NCI-H526 treated with DMSO at 0.1 percent for 48 hours (cell line): ENCODE results near the gene TPRX2.
"Not testable (repeated sequence)": the region's sequence is repeated elsewhere in the genome, so short reads cannot be mapped to it uniquely, and the experiment has no call there.

ENCODE experiments used
- DNase-seq: peaks from one replicate; lab custom pipeline; 2025; lab: John Stamatoyannopoulos, UW

TPRX2 gene, protein sequence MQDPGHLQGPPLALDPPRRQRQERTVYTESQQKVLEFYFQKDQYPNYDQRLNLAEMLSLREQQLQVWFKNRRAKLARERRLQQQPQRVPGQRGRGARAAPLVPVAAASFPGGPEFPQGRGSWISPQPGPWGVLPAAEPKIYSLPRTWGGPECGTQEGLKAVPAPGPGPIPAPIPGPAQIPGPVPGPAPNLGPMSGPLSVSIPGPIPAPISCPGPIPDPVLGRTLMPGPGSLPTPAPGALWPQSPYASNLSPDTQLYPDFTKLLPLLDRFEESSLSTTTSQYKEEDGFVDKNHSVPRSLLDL

DNA sequence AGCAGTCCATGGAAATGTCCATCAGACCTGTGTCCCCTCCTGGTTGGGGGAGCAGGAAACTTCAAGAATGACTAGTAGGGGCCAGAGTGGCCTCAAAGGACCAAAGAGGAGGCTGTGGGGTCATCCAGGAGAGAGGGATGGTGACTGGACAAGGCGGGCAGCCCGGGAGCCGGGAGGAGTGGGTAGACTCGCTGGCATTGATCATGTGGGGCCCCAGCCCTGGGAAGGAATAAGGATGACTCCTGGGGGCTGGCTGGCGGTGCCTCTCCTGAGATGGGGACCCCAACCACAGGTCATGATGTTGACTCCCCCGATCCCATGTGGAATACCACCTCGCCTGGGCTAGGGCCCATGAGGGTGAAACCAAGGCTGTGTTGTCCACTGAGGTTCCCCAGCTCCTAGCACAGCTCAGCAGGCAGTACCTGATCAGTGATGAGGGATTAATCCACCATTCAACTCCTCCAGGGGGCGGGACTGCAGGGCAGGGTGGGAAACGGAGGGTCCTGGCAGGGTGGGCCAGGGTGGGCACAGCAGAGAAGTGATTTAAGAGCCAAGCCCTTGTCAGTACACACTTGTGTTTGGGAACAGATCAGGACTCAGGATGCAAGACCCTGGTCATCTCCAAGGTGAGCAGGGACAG is at the start of gene TPRX2:
TSS of gene TPRX2 (plus strand) at position 590 of the 640 bp plus-strand sequence. CDS start at position 602, 12 bp downstream.
- DNase-seq = not testable (repeated sequence)

GRCh38 chr19:47813304-47813994 is 45.6 kb upstream of the TPRX2 start:
- no peak for DNase-seq

DNA sequence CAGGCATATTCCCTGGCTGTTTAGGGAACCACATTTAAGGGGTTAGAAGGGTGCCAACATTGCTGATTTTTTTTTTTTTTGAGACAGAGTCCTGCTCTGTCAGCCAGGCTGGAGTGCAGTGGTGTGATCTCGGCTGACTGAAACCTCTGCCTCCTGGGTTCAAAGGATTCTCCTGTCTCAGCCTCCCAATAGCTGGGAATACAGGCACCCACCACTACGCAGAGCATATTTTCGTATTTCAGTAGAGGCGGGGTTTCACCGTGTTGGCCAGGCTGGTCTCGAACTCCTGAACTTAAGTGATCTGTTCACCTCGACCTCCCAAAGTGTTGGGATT is 45.1 kb upstream of the TPRX2 start:
- no peak for DNase-seq

- not testable (repeated sequence) for DNase-seq
Measured at GRCh38 chr19:47816270-47816669, 42.8 kb upstream of the TPRX2 start.

DNA sequence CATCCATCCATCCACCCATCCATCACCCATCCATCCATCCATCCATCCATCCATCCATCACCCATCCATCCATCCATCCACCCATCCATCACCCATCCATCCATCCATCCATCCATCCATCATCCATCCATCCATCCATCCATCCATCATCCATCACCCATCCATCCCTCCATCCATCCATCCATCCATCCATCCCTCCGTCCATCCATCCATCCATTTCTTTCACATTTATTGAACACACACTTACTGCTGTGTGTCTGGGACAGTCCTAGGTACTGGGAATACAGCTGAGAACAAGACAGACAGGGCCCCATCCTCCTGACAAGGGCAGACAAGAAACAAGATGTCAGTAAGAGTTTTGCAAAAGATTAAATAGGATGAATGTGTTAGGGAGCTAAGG is 40.8 kb upstream of the TPRX2 start:
- not testable (repeated sequence) for DNase-seq

DNA sequence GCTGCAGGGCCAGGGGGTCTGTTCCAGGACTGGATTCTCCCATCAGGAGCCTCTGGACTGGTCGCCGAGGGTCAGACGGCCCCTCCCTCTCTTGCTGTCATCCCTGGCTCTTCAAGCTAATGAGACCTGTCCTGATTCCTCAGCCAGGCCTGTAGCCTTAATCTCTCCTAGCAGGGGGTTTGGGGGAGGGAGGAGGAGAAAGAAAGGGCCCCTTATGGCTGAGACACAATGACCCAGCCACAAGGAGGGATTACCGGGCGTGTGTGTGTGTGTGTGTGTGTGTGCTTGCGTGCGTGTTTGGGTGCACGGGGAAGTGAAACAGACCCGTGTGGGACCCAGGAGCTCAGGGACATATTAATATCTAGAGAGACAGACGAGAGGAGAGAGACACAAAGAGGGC is 39.2 kb upstream of the TPRX2 start:
- DNase-seq = no peak

GRCh38 chr19:47820410-47820809 is 38.6 kb upstream of the TPRX2 start:
- DNase-seq = no peak

DNA sequence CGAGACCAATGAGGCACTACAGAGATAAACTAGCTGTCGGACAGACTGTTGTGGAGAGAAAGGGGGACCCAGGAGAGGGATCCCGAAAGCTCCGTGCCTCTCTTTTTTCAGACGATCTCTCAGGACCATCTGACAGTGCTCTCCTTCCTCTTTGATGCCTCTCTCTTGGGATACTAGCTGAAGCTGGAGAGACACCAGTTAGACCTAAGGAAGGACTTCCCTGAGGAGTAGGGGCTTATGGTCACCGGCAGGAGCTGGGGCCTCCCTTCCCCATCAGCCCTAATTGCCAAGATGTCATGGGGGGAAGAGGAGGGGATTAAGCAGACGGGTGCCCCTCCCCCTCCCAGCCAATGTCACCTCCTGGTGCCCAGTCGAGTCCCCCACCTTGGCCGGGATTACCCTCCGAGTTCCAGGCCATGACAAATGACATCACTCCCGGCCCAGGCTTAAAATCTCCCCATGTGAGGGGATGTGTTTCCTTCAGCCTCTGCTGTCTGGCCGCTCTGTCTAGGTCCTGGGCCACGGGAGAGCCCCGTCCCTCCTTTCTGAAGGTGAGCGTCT is 37.5 kb upstream of the TPRX2 start, which contains the start of gene CRX:
TSS of gene CRX (plus strand) at position 478 of the 561 bp plus-strand sequence. CDS start 12,507 bp downstream, outside the sequence.
- DNase-seq = no peak

DNA sequence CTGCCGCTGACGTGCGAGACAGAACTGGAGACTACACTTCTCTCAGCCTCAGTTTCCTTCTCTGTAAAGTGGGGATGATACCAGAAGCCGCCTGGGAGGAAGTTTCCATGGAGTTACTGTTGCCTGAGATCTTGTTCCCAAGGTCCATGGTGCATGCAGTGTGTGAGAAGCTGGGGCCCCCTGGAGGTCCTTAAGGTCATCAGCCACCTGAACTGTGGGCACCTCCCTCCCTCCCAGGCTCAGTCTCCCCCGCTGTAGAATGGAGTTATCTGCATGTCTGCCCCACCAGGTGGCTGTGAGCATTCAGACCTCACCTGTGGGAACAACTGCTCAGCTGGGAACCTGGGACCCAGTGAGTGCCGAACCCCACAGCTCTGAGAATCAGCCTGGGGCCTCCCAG is 34.6 kb upstream of the TPRX2 start:
- DNase-seq = no peak

DNA sequence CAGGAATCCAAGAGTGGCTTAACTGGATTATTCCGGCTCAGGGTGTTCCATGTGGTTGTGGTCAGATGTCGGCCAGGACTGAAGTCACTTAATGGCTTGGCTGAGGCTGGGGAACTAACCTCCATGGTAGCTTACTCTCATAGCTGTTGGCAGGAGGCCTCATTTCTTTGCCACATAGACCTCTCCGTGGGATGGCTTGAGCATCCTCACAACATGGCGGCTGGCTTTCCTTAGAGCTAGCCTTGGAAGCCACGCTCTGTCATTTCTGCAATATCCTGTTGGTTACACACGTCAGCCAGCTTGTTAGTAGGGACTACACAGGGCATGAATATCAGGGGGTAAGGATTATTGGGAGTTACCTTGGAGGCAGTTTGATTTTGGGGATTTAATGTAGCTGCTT is 32.2 kb upstream of the TPRX2 start:
- DNase-seq = no peak

GRCh38 chr19:47832723-47833122 is 26.3 kb upstream of the TPRX2 start:
- DNase-seq = no peak

DNA sequence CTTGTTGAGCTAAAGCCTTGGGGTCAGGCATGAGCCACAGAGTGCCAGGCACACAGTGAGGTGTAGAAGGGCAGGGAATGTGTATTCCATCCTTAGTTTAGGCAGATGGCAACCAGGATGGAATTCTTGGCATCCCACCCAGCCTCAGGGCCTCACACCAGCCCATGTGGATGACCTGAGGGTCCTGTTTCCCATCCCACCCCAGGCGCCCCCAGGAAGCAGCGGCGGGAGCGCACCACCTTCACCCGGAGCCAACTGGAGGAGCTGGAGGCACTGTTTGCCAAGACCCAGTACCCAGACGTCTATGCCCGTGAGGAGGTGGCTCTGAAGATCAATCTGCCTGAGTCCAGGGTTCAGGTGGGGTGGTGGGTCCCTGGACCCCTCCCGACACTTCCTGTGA is 23.0 kb upstream of the TPRX2 start:
- no peak for DNase-seq

- DNase-seq = no peak
Measured at GRCh38 chr19:47839411-47839810, 19.6 kb upstream of the TPRX2 start.

DNA sequence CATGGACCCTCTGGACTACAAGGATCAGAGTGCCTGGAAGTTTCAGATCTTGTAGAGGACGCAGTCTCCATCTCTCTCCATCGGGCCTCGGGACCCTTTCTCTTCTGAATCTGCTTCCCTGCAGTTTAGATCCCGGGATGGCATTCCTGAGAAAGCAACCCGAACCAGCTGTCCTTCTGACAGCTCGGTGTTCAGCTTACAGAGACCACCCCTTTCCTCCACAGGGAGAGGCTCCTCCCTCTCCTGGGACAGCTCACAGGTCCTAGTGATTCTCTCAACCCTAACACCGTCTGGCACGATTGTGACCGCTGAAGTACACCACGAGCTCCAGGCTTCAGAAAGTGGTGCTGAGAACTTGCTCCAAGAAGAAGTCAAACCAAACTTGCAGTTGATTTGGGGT is 19.1 kb upstream of the TPRX2 start:
- no peak for DNase-seq

DNA sequence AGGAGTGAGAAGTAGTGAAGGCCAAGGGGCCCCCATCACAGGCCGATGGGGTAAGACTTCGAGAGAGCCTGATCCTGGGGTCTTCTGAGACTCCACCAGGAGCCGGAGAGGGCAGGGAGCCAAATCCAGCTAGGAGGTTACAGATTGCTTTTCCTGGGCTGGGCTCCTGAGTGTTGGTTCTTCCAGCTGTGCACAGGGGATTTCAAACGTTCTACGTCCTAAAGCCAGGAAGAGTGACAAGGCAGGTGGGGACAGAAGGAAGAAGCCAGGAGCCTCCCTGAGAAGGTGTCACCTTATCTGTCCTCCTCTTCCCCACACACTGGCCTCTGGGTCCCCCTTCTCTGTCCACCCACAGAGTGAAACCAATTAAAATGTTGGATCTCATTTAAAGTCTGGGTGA is 16.1 kb upstream of the TPRX2 start:
- no peak for DNase-seq

GRCh38 chr19:47848425-47848822 is 10.6 kb upstream of the TPRX2 start:
- no peak for DNase-seq

DNA sequence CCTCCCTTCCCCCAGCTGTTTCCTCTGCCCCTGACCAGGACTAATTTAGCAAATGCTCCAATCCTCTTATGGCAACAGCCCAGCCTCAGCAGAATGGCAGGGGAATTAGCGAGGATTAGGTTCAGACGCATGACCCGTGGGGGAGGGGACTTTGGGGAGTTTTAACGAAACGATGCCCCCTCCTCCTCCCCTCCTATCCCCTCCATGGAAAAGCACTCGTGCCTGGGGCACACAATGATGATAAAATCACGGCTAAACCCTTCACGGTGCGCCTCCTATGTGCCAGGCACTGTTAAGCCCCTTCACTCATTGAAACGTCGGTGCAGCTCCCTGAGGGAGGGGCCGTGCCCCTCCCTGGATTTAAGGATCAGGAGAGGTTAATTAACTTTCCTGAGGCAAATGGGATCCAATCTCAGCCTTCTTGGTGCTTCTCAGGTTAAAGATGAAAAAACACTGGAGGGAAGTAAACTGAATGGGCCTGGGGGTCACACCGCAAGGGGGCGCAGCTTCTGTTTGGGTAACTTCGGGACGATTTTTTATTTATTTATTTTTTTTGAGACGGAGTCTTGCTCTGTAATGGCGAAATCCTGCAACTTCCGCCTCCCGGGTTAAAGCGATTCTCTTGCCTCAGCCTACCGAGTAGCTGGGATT is 10.1 kb upstream of the TPRX2 start:
- no peak for DNase-seq

DNA sequence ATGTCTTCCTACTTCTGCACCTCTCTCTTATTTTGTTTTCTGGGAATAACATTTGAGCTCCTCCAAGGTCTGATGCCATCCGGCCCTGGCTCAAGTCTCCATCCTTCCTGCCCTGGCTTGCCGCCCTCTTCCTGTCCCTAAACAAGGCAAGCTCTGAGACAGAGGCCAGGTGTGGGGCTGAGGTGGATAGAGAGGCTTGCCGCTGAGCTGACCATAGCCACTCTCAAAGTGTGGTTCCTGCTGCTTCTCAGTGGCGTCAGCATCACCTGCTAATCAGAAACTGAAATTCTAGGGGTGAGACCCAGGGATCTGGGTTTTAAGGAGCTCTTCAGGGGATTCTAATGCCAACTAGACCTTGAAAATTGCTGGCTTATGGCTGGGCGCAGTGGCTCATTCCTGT is 6.0 kb upstream of the TPRX2 start:
- DNase-seq = no peak

GRCh38 chr19:47854459-47854858 is 4.6 kb upstream of the TPRX2 start:
- DNase-seq = no peak

- not testable (repeated sequence) for DNase-seq
Measured at GRCh38 chr19:47858231-47858630, 804 bp upstream of the TPRX2 start.

DNA sequence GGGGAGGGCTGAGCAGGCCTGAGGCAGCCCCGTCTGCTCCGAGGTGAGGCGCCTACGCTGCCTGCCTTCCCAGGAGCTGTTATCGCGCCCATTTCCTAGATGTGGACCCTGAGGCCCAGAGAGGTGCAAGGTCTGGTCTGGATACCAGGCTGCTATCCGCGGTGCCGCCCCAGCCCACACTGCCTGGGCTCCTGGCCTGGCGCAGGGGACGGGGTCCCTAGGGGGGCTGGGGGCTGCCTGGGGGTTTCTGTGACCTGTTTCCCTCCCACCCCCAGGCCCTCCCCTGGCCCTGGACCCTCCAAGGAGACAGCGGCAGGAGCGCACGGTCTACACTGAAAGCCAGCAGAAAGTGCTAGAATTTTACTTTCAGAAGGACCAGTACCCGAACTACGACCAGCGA is 803 bp downstream of the TPRX2 start:
- not testable (repeated sequence) for DNase-seq

GRCh38 chr19:47860602-47861297 is 1.7 kb downstream of the TPRX2 start:
- DNase-seq = no peak
